CD4-positive, alpha-beta T cell treated with Interleukin-10 for 1 hour (primary cell): ENCODE data around the gene GNB5.
"Not testable (repeated sequence)": the region's sequence is repeated elsewhere in the genome, so short reads cannot be mapped to it uniquely, and the experiment has no call there.

Experiments
- DNase-seq: peaks from one replicate; pipeline ENCODE4 v3.0.0-alpha.2; 2020

Gene GNB5

GRCh38 chr15:52086011-52086786 lies 105.0 kb downstream of the GNB5 start:
- no peak for DNase-seq

DNA sequence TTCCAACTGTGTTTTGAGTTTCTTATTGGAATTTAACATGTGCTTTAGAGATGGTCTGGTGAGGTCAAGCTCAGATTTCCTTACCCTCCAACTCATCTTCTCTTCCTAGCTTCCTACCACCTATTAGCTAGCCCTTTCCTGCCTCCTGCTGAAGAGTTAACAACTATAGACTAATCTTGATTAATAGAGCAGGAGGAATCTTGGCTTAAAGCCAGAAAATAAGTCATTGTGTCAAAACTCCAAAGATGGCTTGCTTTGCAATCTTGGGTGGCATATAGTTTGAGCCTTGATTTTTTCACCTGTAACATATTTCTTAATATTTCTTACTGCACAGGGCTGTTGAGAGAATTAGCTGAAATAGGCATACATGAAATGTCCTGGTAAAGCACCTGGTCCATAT lies 105.9 kb downstream of the GNB5 start:
- DNase-seq: no peak

DNA sequence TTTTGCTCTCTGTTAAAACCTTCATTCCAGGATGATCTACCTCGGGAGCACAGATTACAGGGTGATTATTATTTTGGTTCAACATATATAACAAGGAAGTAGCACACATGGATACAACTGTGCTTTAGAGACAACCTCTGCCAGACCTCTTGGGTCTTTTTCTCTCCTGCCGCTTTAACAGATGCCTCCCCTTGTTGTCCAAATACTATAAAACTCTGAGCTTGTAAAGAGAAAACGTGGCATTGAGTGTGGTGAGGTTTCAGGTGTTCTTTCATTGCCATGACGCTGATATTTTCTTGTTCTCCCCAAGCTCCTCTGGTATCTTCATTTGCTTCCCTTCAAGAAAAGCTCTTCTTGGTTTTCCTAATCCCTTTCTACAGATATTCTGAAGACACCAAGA lies 107.6 kb downstream of the GNB5 start:
- DNase-seq: no peak

GRCh38 chr15:52083037-52083359 lies 108.2 kb downstream of the GNB5 start:
- DNase-seq: not testable (repeated sequence)

DNA sequence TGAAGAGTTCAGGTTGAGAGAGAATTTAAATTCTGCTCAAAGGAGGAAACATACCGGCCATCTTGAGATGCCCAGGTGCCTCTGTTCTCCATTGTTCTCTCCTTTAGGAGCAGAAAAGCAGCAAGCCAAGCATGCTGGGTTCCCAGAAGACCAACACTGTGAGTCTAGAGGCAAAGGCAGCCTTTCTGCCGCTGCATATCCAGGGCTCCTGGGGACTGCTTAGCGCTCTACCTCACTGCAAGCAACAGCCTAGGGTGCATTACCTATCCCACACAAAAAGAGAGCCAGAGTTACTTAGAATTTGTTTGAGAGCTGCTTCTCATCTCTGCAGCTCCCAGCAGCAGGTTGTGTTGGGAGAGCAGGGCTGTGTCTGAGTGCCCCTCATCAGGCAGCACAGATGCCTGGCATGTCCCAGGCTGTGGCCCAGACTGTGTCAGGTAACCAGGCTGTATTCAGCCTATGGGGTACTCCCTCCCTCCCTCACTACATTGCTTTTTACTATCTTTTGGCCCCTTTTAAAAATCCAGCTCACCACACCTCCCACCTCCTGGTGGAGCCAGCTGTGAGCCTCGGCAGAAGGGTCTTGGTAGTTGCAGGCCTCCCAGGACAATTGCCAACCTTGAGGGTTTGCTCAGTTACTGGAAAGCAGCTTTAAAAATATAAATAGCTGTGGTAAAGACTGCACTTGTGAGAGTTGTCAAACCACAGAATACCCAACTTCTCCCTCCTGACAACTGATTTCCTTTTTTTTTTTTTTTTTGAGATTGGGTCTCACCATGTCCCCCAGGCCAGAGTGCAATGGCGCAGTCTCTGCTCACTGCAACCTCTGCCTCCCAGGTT lies 108.8 kb downstream of the GNB5 start:
- peak; percentile 11 for DNase-seq

GRCh38 chr15:52080706-52081392 lies 110.3 kb downstream of the GNB5 start:
- DNase-seq: no peak

GRCh38 chr15:52080031-52080430 lies 111.2 kb downstream of the GNB5 start:
- DNase-seq: no peak

DNA sequence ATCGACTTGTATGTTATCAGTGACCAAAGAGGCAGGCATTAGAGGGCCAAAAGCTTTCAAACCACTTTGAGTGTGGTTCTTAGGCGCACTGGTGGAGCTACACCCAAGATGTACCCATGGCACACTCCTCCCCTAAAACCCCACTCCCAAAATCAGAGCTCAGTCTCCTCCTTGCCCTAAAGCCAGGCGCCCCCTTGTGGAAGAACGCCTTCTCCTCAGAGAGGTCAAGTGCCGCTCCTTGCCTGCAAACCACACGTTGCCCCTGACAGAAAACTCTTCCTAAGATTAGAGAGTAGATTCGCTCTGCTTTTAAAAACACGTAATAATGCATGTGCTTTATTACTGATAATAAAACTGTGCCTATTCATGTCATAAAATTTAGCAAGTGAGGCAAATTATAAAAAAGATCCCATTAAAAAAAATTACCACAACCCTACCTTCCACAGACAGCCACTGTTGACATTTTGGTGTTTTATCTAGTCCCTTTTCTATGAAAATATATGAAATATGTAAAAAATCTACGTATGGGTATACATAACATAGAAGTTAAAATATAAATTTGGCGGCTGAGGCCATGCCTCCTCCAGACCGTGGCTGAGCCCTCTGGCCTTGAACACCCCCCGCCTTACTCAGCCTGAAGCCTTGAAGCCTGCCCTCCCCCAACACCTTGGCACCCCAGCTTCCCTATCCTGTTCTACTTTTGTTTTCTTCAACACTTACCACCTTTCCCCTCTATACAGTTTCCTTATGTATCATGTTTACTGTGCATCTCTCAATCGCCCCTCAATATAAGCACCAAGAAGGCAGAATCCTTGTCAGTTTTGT lies 112.1 kb downstream of the GNB5 start:
- DNase-seq: peak; percentile 81

DNA sequence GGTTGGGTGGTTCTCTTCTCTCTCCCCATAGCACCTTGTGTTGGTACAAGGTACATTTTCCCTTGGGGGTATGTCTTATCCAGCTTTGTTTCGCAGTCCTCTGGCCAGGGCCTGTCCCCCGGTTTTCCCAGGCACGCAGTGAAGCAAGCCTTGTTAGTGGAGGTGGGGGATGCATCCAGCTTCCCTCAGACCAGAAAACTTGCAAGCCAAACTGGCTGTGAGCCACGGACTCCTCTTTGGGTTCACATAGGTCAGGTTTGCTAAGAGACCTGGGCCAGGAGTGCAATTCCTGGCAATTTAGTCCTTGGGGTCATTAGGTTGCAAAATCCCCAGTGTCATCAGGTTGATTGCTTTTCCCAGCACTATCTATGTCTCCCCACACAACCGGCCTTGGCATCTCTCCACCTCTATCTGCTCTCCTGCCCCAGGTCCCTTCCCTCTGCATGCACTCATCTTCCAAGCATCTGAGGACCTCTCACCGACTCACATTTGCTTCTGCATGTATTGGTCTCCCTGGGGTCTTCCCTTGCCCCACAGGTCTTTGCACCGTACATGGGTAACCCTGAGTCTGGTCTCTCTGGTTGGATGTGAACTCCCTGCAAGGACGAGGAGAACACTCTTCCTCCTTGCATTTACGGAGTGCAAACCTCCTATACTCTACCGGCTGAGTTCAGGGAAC lies 112.9 kb downstream of the GNB5 start:
- no peak for DNase-seq

GRCh38 chr15:52076889-52077781 lies 114.1 kb downstream of the GNB5 start:
- no peak for DNase-seq

DNA sequence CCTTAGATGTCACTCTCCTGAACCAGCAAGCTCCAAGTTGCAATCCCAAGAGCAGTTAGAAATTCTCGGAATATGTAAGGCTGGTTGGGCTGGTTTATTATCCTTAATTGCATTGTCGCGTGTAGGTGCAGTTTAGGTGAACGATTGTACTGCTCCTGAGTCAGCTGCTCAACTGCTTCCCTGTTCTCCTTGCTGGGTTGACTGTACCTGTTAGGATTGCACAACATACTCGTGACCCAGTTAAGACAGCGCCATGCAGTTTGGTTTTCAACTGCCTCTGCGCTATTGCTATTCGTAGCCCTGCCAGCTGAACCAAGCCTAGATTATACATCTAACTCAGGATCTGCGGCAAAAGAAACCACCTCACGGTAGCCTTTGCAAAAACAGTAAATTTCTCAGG lies 119.6 kb downstream of the GNB5 start:
- no peak for DNase-seq

- DNase-seq: no peak
Measured at GRCh38 chr15:52069559-52069958, 121.6 kb downstream of the GNB5 start.

- no peak for DNase-seq
Measured at GRCh38 chr15:52068004-52068615, 123.1 kb downstream of the GNB5 start.

DNA sequence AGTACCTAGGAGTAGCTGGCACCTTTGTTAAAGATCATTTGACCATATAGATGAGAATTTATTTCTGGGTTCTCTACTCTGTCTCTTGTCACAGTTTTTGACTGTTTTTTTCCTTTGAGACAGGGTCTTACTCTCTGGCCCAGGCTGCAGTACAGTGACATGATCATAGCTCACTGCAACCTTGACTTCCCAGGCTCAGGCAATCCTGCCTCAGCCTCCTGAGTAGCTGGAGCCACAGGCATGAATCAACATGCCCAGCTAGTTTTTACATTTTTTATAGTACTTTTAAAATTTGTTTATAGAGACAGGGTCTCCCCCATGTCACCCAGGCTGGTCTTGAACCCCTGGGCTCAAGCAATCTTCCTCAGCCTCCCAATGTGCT lies 123.7 kb downstream of the GNB5 start:
- DNase-seq: no peak

GRCh38 chr15:52066842-52067544 lies 124.2 kb downstream of the GNB5 start:
- DNase-seq: no peak
